GM18508 (cell line): ENCODE data around the gene CENPF.

Experiments used
- ATAC-seq: cut with Tn5 transposase; IDR thresholded peaks from one replicate; pipeline ENCODE4 v1.9.1; 2021; ENCODE audit warnings: moderate number of reproducible peaks; ENCODE audit not compliant: insufficient read depth, unreplicated experiment

CENPF gene

GRCh38 chr1:214700437-214700836 lies 97.4 kb downstream of the CENPF start:
- ATAC-seq = no peak

GRCh38 chr1:214702556-214702955 lies 99.6 kb downstream of the CENPF start:
- no peak for ATAC-seq

DNA sequence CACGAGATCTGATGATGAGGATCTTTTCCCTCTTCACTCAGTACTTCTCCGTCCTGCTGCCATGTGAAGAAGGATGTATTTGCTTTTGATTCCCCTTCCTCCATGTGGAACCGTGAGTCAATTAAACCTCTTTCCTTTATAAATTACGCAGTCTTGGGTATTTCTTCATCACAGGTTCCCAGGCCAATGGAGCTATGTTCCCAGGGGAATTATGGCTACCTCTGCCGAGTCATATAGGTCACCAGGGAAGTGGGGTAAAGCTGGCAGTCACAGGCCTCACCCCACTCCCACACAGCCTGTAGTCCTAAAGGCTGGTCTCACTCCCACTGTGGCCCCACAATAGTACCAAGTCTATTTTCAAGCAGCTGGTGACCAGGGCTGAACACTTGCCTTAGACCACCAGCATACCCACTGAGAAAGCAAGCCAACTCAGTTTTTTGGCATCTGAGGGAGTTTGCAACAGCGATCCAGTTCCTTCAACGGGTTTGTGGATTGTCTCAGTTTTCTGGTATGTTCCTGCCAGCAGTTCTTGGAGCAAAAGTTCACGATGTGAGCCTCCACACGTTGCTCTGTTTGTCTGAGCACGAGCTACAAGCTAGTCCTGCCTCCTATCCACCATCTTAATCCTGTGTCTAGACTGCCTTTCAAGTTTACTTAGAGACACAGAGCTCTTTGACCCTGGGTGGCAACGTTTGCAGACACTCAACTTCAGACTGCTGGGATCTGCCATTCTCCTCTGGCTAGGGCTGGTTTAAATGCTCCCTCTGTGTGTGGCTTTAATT lies 104.5 kb downstream of the CENPF start:
- ATAC-seq = no peak

- no peak for ATAC-seq
Observed at GRCh38 chr1:214708321-214708955, 105.4 kb downstream of the CENPF start.

DNA sequence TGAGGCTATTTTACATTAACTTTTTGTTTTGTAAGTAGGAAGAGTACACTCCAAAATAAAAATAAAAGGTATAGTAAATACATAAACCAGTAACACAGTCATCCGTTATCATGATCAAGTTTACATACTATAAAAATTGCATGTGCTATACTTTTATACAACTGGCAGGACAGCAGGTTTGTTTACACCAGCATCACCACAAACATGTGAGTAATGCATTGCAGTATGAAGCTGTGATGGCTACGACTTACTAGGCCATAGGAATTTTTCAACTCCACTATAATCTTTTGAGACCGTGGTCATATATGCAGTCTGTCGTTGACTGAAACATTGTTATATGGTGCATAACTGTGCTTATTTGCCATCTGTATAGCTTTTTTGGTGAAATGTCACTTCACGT lies 106.2 kb downstream of the CENPF start:
- no peak for ATAC-seq

GRCh38 chr1:214712737-214713136 lies 109.7 kb downstream of the CENPF start:
- ATAC-seq = no peak
